ENCODE data around the gene SRCAP.

The SRCAP gene

DNA sequence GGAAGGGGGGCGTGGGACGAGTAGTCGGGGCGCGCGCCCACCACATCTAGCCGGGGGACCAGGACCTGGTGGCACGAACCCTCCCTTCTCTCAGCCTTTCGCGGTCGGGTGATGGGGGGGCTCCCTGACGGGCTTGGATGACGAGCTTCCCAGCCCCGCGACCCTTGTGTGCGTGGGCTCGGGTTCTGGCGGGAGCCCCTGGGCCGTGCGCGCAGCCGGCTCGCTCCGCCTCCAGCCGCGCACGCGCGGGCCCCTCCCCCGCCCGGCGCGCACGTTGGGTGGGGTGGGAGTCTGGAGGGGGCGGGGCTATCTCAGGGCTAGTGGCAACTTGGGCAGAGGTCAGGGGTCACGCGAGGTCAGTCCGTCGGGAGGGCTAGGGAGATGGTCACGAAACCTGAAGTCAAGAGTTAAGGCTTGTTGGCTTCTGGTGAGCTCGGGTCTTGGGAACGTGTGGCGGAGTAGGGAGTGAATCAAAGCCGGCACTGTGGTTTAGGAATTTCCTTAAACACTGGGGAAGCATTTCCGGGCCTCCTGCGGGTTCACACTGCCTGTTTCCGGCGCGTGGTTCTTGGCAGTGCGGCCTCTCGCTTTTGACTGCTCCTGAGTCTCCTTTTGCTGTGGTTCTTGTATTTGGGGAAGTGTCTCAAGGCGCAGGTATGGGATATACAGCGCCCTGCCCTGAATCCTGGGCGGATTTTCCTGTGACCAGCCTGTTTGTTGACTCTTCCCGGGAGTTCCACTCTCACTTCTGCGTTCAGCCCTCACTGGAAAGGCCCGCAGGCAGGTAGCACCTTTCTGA lies at the start of gene SRCAP:
Gene SRCAP (plus strand): TSS at position 356 of the 799 bp plus-strand sequence. CDS start 1,654 bp downstream, outside the sequence.
- DNase-seq, result peak; percentile 74 to 83

DNA sequence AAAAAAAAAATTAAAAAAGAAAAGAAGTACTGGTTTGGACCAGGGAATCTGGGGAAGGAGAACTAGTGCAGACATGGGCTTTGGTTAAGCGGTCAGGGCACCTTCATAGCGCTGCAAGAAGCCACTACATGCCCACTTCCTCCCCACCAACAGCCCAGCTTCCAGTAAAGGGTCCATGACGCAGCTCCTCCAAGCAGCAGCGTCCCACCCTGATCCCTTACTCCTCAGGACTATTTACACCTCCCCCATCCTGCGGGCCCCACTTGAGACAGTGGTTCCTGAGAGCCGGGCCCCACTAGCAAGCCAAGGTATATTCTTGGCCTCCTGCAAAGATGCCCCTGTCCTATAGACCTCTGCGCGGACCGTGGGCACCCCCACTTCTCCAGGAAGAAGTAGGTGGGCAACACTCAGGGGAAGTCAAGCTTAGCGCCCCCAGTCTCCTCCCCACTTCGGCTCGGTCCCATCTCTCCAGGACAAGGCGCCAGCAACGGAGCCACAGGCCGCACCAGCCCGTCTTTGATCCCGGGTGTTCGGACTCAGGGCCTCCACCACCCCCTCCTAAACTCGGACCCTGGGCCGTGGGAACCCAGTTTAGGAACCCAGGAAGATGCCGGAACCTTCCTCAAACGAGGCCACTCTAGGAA lies 49.1 kb upstream of the SRCAP start:
- no peak for DNase-seq

DNA sequence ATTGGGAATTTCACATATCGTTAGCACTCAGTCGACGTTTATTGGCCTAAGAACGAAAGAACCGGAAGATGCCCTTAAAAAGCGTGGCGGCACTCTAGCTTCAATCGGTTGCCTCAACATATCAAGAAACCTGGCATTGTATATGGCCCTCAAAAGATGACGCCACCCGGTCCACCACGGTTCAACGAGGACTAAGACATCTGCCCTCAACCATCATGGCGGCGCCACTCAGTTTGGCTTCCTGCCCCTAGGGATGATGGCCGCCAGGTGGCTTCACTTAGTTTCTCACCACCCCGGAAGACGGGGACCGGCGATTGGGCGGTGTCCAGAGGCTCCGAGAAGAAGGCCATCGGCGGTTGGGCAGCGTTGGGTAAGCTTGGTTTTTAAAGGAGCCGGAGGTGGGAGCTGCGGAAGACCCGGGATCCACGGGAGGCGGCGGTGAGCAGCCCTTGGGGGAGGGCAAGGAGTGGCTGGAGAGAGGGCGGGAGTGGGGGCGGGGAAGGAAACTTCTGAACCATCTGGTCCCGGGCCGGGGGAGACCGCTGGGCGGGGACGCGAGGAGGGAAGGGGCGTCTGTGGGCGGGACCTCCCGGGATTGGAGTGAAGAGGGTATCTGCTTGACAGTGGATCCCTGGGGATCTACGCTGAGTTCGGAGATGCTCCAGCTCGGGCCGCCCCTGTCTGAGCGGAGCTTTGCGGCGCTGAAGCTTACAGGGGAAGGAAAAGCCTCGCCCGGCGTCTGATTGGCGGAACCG lies 48.4 kb upstream of the SRCAP start, which contains the start of gene PRR14:
Gene PRR14 (plus strand): TSS at position 592 of the 755 bp plus-strand sequence. CDS start 686 bp downstream, outside the sequence.
- peak; percentile 99 to 100 for DNase-seq

DNA sequence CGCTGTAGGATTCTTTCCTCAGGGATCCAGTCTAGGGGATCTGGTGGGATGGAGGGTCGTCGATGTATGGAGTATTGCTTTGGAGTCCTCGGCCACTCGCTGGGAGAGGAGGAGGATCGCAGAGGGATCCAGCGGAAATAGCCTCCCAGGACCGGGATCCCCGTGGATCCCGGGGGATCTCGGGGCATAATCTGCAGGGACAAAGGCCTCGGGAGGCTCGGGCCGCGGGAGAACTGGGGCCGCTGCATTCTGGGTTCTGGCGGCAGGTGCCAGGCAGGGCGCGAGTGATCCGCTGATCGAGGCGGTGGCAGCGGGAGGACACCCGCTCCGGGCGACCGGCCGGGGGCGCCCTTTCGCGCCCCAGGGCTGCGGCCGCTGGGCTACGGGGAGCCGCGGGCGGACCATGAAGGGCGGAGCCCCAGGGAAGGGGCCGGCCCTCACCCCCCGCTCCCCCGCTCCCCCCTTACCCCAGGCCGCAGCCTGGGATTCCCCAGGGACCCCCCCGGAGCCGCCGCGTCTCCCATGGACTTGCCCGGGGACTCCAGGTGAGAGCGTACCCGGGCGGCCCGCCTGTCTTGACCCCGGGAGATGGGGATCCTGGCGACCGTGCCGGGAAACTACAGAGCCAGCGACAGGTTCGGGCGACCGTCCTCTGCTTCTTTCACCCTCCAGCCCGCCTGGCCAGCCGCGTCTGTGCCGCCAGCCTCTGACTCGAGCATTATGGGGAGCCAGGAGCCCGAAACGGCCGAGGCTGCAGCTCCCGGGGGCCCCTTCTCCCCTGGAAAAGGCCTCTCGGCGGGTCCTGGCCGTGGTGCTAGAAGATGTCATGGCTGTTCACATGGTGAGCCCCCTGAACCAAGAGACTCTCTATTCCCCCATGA lies 47.6 kb upstream of the SRCAP start:
- peak; percentile 58 to 60 for DNase-seq

DNA sequence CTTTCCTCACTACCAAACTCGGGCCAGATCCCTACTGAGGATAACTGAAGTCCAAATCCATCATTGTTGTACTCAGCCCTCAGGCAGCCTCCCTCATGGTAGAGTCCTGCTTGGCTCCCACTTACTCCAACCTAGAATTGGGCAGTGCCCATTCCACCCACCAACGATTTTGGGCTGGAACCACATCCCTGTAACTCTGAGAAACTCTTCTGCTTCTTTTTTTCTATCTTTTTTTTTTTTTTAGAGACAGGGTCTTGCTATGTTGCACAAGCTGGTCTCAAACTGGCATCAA lies 47.0 kb upstream of the SRCAP start:
- DNase-seq, result no peak

DNA sequence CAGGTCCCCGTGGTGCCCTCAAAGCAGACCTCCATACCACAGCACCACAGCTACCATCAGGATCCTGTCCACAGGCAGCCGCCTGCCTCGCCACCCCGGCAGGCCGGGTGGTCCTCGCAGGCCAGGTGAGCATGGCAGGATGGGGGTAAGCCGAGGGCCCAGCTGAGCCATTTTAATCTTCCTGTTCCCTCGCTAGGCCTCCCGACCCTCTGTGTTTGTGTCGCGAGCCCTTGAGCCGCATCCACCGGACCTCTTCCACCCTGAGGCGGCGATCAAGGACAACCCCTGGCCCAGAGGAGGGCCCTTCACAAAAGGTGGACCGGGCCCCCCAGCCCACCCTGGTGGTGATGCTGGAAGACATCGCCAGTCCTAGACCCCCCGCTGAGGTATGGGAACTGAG lies 46.3 kb upstream of the SRCAP start:
- DNase-seq, result no peak

DNA sequence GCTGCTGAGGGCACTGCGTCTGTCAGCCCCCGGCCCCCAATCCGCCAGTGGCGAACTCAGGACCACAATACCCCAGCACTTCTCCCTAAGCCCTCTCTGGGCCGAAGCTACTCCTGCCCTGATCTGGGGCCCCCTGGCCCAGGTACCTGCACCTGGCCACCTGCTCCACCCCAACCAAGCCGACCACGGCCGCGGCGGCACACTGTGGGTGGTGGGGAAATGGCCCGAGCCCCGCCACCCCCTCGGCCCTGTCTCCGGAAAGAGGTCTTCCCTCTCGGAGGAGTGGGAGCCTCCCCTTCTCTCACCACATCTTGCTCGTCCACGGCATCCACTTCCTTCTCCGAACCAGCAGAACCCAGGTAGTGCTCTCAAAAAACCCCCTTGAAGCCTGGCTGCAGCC lies 44.1 kb upstream of the SRCAP start:
- DNase-seq, result no peak

DNA sequence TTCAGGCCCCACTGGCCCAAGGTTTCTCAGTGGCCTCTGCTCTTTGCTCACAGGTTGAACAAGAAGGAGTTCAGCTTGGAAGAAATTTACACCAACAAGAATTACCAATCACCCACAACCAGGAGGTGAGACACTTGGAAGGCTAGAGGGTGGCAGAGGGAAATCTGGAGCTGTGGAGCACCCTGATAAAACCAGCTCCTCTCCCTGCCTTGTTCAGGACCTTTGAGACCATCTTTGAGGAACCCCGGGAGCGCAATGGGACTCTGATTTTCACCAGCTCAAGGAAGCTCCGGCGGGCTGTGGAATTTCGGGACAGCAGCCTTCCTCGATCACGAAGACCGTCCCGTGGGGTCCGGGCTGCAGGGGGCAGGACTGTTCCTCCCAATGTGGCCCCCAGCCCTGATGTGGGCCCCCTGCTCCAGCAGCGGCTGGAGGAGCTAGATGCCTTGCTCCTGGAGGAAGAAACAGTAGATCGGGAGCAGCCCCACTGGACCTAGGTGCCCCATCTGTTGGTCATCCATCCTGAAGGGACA lies 43.1 kb upstream of the SRCAP start:
- no peak for DNase-seq

DNA sequence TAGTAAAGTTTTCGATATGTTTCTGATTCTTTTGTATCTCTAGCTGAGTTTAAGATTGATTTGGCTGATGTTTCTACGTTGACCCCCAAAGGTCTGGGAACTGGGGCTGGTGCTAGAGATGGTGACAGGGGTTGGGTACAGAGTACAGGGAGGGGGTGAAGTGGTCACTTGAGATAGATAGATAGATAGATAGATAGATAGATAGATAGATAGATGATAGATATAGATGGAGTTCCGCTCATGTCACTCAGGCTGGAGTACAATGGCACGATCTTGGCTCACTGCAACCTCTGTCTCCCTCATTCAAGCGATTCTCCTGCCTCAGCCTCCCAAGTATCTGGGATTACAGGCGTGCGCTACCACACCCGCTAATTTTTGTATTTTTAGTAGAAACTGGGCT lies 42.6 kb upstream of the SRCAP start:
- no peak for DNase-seq

DNA sequence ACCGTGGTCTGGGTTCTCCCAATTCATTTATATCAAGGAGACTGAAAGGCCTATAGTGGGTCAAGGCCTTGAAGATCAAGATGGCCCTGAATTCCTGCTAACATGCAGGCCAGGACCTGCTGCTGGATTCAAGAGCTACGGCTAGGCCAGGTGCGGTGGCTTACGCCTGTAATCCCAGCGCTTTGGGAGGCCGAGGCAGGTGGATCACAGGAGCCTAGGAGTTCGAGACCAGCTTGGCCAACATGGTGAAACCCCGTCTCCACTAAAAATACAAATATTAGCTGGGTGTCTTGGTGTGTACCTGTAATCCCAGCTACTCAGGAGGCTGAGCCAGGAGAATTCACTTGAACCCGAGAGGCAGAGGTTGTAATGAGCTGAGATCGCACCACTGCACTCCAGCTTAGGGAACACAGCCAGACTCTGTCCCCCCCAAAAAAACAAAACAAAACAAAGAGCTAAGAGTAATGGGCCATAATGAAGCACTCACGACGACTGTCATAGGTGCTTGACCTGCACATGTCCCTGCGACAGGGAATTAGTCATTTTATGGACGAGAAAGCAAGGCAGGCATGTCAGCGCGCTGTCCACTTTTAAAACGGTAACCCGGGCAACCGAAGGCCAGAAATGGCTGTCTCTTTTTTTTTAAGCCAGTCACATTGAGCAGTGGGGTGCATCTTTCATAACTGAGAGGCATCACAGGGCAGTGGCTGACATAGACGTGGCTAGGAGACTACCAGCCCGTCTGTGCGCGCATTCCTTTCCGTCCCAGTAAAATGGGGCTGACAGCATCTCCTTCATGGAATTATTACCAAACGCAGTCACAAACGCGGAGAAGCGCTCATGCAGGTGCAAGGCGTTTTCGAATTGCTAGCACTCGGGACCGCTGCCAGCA lies 41.8 kb upstream of the SRCAP start:
- DNase-seq, result no peak

DNA sequence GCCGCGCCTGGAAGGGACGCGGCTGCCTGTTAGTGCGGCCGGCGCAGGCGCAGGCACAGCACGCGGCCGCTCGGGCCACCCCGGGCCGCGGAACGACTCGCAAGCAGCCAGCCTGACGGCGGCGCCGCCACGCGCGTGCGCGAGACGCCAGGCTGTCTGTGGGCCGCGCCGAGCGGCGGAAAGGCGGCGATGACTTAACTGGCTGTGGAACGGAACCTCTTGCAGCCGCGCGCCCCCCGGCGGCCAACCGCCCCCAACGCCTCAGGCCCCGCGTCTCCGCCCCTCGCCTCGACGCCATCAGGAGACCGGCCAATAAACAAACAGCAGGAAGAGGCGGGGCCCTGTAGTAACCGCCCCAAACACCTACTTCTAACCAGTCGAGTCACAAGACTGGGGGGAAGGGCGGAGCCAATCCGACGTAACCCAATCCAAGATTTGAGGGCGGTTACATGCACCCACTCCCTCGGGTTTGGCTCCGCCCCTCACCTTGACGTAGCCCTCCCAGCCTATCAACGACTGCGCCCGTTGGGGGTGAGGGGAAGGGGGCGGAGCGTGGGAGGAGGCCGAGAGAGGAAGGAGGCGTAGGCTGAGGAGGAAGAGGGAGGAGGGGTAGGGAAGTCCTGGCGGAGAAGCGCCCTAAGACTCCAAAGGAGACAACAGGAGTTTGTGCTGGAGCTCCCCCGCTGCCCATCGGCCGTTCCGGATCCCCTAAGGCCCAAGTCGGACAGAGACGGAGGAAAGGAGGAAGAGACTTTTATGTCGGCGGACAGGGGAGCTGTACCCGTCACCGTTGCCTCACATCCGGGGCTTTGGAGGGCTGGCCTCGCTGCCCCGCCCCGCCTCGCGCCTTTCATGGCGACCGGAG lies 40.9 kb upstream of the SRCAP start, which contains the start of gene FBRS:
Gene FBRS (plus strand): TSS at position 566 of the 865 bp plus-strand sequence. CDS start 1,088 bp downstream, outside the sequence.
- DNase-seq, result peak; percentile 100

DNA sequence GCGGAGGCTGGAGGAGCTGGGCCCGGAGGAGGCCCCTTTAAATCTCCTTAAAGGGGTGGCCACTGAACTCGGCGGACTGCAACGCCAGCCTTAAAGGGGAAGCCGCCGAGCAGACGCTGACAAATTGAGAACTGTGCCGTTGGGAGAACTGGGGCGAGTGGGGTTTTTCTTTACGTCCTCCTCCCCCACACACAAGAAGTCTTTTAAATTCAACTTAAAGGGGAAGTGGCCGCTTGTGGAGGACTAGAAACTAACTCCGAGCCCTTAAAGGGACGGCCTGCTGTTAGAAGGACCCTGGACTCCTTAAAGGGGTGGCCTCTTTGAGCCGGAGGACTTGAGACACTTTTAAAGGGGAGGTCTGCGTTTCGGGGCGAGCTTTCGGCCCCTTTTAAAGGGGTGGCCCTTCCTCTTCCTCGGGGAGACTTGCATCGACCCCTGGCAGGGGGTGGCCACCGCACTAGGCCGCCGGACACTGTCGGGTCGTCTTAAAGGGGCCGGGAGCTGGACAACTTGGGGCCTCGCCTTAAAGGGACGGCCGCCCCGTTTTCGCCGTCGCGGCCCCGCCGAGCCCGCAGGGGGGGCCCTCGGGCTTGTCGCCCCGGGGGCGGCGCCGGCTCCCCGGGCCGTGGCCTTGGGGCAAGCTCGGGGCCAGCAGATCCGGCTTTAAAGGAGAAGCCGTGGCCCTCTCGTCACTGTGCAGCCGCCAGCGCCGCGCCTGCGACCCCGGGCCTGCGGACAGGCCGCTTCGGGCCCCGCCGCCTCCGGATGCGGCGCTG lies 40.1 kb upstream of the SRCAP start:
- DNase-seq, result peak; percentile 94 to 96

DNA sequence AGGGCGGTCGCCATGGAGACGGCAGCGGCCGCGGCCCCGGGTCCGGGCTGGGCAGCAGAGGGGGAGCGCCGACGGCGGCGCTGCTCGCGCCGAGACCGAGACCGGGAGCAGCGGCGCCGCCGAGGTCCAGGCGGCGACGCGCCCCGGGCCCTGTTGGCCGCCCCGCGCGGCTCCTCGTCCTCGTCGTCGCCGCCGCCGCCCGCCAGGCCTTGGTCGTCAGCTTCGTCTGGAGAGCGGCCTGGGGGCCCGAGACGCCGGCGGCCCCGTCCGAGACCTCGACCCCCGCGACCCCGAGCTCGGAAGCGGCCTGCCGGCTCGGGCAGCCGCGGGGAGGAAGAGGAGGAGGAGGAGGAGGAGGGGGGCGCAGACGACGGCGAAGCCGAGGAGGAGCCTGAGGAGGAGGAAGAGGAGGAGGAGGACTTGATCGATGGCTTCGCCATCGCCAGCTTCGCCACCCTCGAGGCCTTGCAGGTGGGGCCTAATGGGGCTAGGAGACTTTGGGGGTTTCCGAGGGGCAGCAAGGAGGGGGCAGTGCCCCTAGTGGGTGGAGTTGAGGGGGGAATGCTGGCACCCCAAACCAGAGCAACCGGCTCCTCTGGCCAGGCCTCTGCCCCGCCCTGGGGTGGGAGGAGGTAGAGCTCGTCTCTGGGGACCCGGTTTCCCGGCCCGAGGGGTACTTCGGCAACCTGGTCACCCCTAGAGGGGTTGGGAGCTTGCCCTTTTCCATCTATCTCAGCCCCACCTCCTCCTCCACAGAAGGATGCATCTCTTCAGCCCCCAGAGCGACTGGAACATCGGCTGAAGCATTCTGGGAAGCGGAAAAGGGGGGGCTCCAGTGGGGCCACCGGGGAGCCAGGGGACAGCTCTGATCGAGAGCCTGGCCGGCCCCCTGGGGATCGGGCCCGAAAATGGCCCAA lies 39.2 kb upstream of the SRCAP start:
- no peak for DNase-seq

DNA sequence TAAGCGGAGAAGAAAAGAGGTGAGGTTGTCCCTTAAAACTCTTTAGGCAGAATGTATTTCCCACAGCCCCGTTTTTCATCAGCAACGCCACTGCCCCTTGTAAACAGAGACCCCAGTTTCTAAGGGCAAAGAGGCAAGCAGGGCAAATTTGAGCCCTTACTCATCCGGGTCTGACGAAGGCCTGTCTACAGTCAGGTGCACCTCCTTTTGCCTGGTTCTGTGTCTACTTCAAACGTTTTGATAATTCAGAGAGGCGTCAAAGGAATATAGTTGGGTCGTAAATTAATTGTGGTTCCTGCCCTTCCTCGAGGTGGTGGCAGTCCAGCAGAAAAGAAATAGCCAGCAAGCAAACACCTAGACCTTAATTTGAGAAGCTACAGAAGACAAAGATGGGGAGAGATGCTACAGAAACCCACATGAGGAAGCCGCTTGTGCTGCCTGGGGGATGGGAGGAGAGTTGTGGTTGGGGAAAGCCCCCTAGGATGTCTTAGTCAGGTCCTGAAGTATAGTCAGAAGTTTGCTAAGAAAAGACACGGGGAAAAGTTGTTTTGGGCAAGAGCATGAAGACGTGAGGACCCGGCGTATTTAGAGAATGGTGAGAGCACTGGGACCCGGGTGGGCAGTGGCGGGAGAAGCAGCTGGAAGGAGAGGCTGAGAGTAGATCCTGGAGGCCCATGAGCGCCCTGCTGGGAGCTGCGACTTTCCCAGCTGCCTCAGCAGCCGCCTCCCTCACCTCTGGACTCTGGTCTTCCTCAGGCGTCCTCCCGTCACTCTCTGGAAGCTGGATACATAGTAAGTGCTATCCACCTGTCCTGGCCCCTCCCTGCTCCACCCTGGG lies 38.3 kb upstream of the SRCAP start:
- DNase-seq, result no peak

DNA sequence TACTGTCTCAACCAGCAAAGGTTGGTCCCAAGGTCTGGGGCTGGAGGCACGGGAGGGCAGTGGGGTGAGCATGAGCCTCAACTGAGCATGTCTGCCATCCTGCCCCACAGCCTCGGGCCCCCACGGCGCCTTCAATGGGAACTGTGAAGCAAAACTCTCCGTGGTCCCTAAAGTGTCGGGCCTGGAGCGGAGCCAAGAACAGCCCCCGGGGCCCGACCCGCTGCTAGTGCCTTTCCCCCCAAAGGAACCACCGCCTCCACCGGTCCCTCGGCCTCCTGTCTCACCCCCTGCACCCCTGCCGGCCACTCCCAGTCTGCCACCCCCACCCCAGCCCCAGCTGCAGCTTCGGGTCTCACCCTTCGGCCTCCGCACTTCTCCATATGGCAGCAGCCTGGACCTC lies 36.5 kb upstream of the SRCAP start:
- no peak for DNase-seq

DNA sequence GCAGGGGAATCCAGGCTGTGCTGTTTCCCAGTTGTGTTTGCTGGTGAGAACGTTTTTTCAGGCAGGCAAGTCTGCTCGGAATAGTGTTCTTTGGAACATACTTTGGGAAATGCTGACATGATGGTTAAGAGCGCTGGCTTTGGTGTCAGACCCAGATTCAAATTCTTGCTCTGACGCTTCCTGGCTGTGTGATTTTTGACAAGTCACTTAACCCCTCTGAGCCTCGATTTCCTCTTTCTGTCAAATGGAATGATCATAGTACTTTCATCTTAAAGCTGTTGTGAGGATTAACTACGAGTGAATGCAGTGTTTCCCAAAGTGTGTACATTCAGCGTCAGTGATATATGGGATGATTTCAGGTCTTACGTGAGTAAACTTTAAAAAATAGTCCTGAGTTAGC lies 35.9 kb upstream of the SRCAP start:
- no peak for DNase-seq

DNA sequence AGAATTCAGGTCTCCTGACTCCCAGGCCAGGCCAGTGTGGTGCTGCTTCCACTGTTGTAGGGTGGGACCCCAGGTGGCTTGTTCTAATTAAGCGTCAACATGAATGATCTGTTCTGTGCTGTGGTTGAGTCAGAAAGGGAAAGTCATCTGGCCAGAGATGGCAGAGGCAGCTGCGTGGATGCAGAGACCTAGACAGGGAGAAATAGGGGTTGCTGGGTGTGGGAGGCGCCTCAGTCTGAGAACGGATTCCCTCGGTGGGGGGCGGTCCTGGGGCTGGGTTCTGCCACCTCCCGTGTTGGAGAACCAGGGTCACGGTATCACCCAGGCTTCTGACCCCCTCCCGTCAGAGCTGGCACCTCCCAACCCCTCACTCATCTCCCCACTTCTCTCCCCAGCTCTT lies 35.2 kb upstream of the SRCAP start:
- no peak for DNase-seq

Measured in SHP77 (cell line).